Colon (tissue), 2 donors: ENCODE results near the gene KISS1R.

Experiments used
- FAIRE-seq: peaks from 2 replicates; lab custom pipeline; 2012; peaks lifted over from hg19 to GRCh38; lab: Jason Lieb, UNC
- donor health status: control.
- donor health status: control.

Gene KISS1R

GRCh38 chr19:939439-939838 lies 22.3 kb downstream of the KISS1R start:
- no peak for FAIRE-seq

- no peak for FAIRE-seq
Observed at GRCh38 chr19:939922-940321, 22.8 kb downstream of the KISS1R start.

- no peak for FAIRE-seq
Observed at GRCh38 chr19:940591-941291, 23.6 kb downstream of the KISS1R start.

GRCh38 chr19:941292-942132 lies 24.4 kb downstream of the KISS1R start:
- FAIRE-seq = no peak

GRCh38 chr19:942133-942645 lies 25.1 kb downstream of the KISS1R start:
- FAIRE-seq = no peak

GRCh38 chr19:943551-944170 lies 26.5 kb downstream of the KISS1R start:
- no peak for FAIRE-seq

- no peak for FAIRE-seq
Observed at GRCh38 chr19:944171-944567, 27.0 kb downstream of the KISS1R start.

- no peak for FAIRE-seq
Observed at GRCh38 chr19:944663-945241, 27.6 kb downstream of the KISS1R start.

GRCh38 chr19:945401-946252 lies 28.5 kb downstream of the KISS1R start:
- no peak for FAIRE-seq

GRCh38 chr19:947090-947706 lies 30.1 kb downstream of the KISS1R start:
- no peak for FAIRE-seq

- no peak for FAIRE-seq
Observed at GRCh38 chr19:947707-948539, 30.8 kb downstream of the KISS1R start.

GRCh38 chr19:948842-949496 lies 31.8 kb downstream of the KISS1R start:
- no peak for FAIRE-seq

GRCh38 chr19:950352-951066 lies 33.4 kb downstream of the KISS1R start:
- no peak for FAIRE-seq

GRCh38 chr19:952049-952679 lies 35.0 kb downstream of the KISS1R start:
- no peak for FAIRE-seq

GRCh38 chr19:952680-953444 lies 35.7 kb downstream of the KISS1R start:
- FAIRE-seq = no peak

GRCh38 chr19:953445-954271 lies 36.5 kb downstream of the KISS1R start:
- FAIRE-seq = no peak

- FAIRE-seq = no peak
Observed at GRCh38 chr19:954272-954671, 37.1 kb downstream of the KISS1R start.
